ENCODE data around the gene HS3ST2.

DNA sequence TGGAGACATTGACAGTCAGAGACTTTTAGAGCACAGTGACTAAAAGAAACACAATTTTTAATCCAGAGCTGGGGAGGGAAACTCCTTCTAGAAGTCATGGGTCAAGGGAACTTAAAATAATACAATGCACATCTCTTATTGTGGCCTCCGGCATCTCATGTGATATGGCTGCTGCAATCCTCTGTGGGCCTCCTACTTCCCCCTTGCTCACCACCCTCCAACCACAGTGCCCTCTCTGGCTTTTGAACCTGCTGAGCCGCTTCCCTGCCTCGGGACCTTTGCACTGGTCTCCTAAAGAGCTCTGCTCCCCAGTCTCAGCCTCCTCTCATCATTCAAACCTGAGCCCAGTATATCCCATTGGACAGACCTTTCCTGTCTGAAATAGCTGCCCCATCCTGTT lies 47.6 kb downstream of the HS3ST2 start:
- no peak for TF ChIP-seq EP300 (IDR thresholded peaks at IDR 0.05)
- no peak for TF ChIP-seq SREBF2 (IDR thresholded peaks at IDR 0.05)
- TF ChIP-seq BHLHE40 (IDR thresholded peaks at IDR 0.05; ENCODE audit: low read depth, low read length): no peak
- no peak for TF ChIP-seq POLR2A (IDR thresholded peaks at IDR 0.05; ENCODE audit: low read length)
- TF ChIP-seq, protein P1, sequence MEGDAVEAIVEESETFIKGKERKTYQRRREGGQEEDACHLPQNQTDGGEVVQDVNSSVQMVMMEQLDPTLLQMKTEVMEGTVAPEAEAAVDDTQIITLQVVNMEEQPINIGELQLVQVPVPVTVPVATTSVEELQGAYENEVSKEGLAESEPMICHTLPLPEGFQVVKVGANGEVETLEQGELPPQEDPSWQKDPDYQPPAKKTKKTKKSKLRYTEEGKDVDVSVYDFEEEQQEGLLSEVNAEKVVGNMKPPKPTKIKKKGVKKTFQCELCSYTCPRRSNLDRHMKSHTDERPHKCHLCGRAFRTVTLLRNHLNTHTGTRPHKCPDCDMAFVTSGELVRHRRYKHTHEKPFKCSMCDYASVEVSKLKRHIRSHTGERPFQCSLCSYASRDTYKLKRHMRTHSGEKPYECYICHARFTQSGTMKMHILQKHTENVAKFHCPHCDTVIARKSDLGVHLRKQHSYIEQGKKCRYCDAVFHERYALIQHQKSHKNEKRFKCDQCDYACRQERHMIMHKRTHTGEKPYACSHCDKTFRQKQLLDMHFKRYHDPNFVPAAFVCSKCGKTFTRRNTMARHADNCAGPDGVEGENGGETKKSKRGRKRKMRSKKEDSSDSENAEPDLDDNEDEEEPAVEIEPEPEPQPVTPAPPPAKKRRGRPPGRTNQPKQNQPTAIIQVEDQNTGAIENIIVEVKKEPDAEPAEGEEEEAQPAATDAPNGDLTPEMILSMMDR (IDR thresholded peaks at IDR 0.05): no peak
- TF ChIP-seq RNF2 (IDR thresholded peaks at IDR 0.05; ENCODE audit: borderline replicate concordance, low read depth): no peak
- no peak for TF ChIP-seq RAD21 (conservative IDR thresholded peaks at IDR 0.05 in 1 of 2, IDR thresholded peaks at IDR 0.05 in 1 of 2)
- TF ChIP-seq CEBPB (IDR thresholded peaks at IDR 0.05): no peak
- no peak for TF ChIP-seq RARB (CRISPR knock-in tag; IDR thresholded peaks at IDR 0.05)
- no peak for TF ChIP-seq JUN (IDR thresholded peaks at IDR 0.05)
- TF ChIP-seq HOXA7 (CRISPR knock-in tag; IDR thresholded peaks at IDR 0.05): no peak

Measured in A549 (cell line).